HAP-1 (cell line): ENCODE results near the gene OR6S1.
A peak's percentile ranks its signal among the peaks of the same experiment; 100 is the strongest.
"Not testable (repeated sequence)": the region's sequence is repeated elsewhere in the genome, so short reads cannot be mapped to it uniquely, and the experiment has no call there.

Experiments used
- DNase-seq, 2 experiments: peaks; one replicate each; pipeline ENCODE4 v3.0.0-alpha.2; 2016 to 2020; ENCODE audit warnings: low spot score in 2 of 2
- H3K27me3 ChIP-seq: fragments of 250-450 bp; sonication (Bioruptor Pico); 2 replicates; pipeline ENCODE4 v1.5.1; 2020; ENCODE audit warnings: low read depth, mild to moderate bottlenecking, moderate library complexity
- H3K36me3 ChIP-seq: fragments of 250-450 bp; sonication (Bioruptor Pico); replicated peaks from 2 replicates; pipeline ENCODE4 v1.5.1; 2020; ENCODE audit warnings: mild to moderate bottlenecking
- H3K4me1 ChIP-seq: fragments of 250-450 bp; sonication (Bioruptor Pico); 2 replicates; pipeline ENCODE4 v1.5.1; 2020; ENCODE audit warnings: mild to moderate bottlenecking
- H3K4me3 ChIP-seq: fragments of 250-450 bp; sonication (Bioruptor Pico); 2 replicates; pipeline ENCODE4 v1.5.1; 2020; ENCODE audit warnings: mild to moderate bottlenecking, moderate library complexity
- H3K9me3 ChIP-seq: fragments of 250-450 bp; sonication (Bioruptor Pico); 2 replicates; pipeline ENCODE4 v1.5.1; 2020; ENCODE audit warnings: mild to moderate bottlenecking, moderate library complexity
- in situ Hi-C: fragments of 300-500 bp; cut with MboI; formaldehyde crosslinking; loops from 3 replicates; pipeline ENCODE4 v1.14.3; 2020; ENCODE audit warnings: low sequenced_read_pairs, inconsistent platforms, mixed read lengths

OR6S1 gene

GRCh38 chr14:20659813-20660395 lies 18.4 kb upstream of the OR6S1 start:
- Histone ChIP-seq H3K4me3 (no peak overlapping the region), H3K9me3 (no peaks in the 10 kb centered on the region), H3K4me1 (peaks cover 3% of the 10 kb centered on the region; the same call in 1 of the 2 replicates), H3K36me3 (no peaks in the 10 kb centered on the region), H3K27me3 (no peaks in the 10 kb centered on the region)
- in situ Hi-C loops, result no loop called here
- DNase-seq, result no peak

GRCh38 chr14:20659336-20659735 lies 17.8 kb upstream of the OR6S1 start:
- in situ Hi-C loops, result no loop called here
- no peak overlapping the region for H3K4me3 ChIP-seq
- no peaks in the 10 kb centered on the region for H3K27me3 ChIP-seq
- peaks cover 3% of the 10 kb centered on the region; the same call in 1 of the 2 replicates for H3K4me1 ChIP-seq
- H3K36me3 ChIP-seq, result no peaks in the 10 kb centered on the region
- no peak for DNase-seq
- H3K9me3 ChIP-seq, result no peaks in the 10 kb centered on the region

GRCh38 chr14:20658246-20658645 lies 16.8 kb upstream of the OR6S1 start:
- Histone ChIP-seq H3K9me3 (no peaks in the 10 kb centered on the region), H3K36me3 (no peaks in the 10 kb centered on the region), H3K4me1 (no peaks in the 10 kb centered on the region; the same call in 1 of the 2 replicates), H3K4me3 (no peak overlapping the region), H3K27me3 (no peaks in the 10 kb centered on the region)
- in situ Hi-C loops, result no loop called here
- DNase-seq, result no peak

GRCh38 chr14:20657216-20658211 lies 16.0 kb upstream of the OR6S1 start:
- H3K36me3 ChIP-seq, result no peaks in the 10 kb centered on the region
- in situ Hi-C loops, result no loop called here
- no peaks in the 10 kb centered on the region; the same call in 1 of the 2 replicates for H3K4me1 ChIP-seq
- DNase-seq, result peak; percentile 38 to 71
- H3K4me3 ChIP-seq, result no peak overlapping the region
- no peaks in the 10 kb centered on the region for H3K9me3 ChIP-seq
- no peaks in the 10 kb centered on the region for H3K27me3 ChIP-seq

- Histone ChIP-seq H3K9me3 (no peaks in the 10 kb centered on the region), H3K36me3 (no peaks in the 10 kb centered on the region), H3K27me3 (no peaks in the 10 kb centered on the region), H3K4me1 (no peaks in the 10 kb centered on the region; the same call in 1 of the 2 replicates), H3K4me3 (no peak overlapping the region)
- no peak for DNase-seq
- in situ Hi-C loops, result no loop called here
Measured at GRCh38 chr14:20656274-20656673, 14.8 kb upstream of the OR6S1 start.

- no peak overlapping the region for H3K4me3 ChIP-seq
- DNase-seq, result no peak
- no peaks in the 10 kb centered on the region for H3K27me3 ChIP-seq
- no peaks in the 10 kb centered on the region for H3K9me3 ChIP-seq
- no peaks in the 10 kb centered on the region; the same call in 1 of the 2 replicates for H3K4me1 ChIP-seq
- no peaks in the 10 kb centered on the region for H3K36me3 ChIP-seq
- in situ Hi-C loops, result no loop called here
Measured at GRCh38 chr14:20655851-20656250, 14.4 kb upstream of the OR6S1 start.

- peak overlapping the region; percentile 43 for H3K4me3 ChIP-seq
- peak; percentile 80 to 91 for DNase-seq
- no peaks in the 10 kb centered on the region for H3K27me3 ChIP-seq
- H3K9me3 ChIP-seq, result no peaks in the 10 kb centered on the region
- H3K36me3 ChIP-seq, result no peaks in the 10 kb centered on the region
- in situ Hi-C loops, result no loop called here
- no peaks in the 10 kb centered on the region; the same call in 1 of the 2 replicates for H3K4me1 ChIP-seq
Measured at GRCh38 chr14:20652996-20653975, 11.8 kb upstream of the OR6S1 start.

GRCh38 chr14:20645481-20645880 lies 4.0 kb upstream of the OR6S1 start:
- Histone ChIP-seq H3K36me3 (no peaks in the 10 kb centered on the region), H3K9me3 (no peaks in the 10 kb centered on the region), H3K4me3 (no peak overlapping the region), H3K27me3 (peaks cover 8% of the 10 kb centered on the region; the same call in 1 of the 2 replicates), H3K4me1 (no peaks in the 10 kb centered on the region)
- DNase-seq, result no peak
- in situ Hi-C loops, result no loop called here

- H3K4me1 ChIP-seq, result no peaks in the 10 kb centered on the region
- H3K27me3 ChIP-seq, result peaks cover 8% of the 10 kb centered on the region
- H3K36me3 ChIP-seq, result no peaks in the 10 kb centered on the region
- DNase-seq, result no peak
- H3K9me3 ChIP-seq, result no peaks in the 10 kb centered on the region
- in situ Hi-C loops, result no loop called here
- no peak overlapping the region for H3K4me3 ChIP-seq
Measured at GRCh38 chr14:20644520-20644919, 3.0 kb upstream of the OR6S1 start.

- in situ Hi-C loops, H3K36me3 ChIP-seq, H3K4me1 ChIP-seq, H3K9me3 ChIP-seq, H3K4me3 ChIP-seq, DNase-seq: not testable (repeated sequence)
- peaks cover 12% of the 10 kb centered on the region for H3K27me3 ChIP-seq
Measured at GRCh38 chr14:20642755-20643154, 1.3 kb upstream of the OR6S1 start.

GRCh38 chr14:20642182-20642581 lies 691 bp upstream of the OR6S1 start:
- Histone ChIP-seq H3K27me3 (peaks cover 13% of the 10 kb centered on the region), H3K36me3 (no peaks in the 10 kb centered on the region), H3K4me3 (no peak overlapping the region), H3K9me3 (no peaks in the 10 kb centered on the region), H3K4me1 (no peaks in the 10 kb centered on the region)
- in situ Hi-C loops, result no loop called here
- no peak for DNase-seq

GRCh38 chr14:20632831-20633691 lies 8.4 kb downstream of the OR6S1 start:
- Histone ChIP-seq H3K4me1 (peaks cover 4% of the 10 kb centered on the region), H3K4me3 (peak overlapping the region; percentile 53), H3K27me3 (peaks cover 10% of the 10 kb centered on the region), H3K36me3 (no peaks in the 10 kb centered on the region), H3K9me3 (no peaks in the 10 kb centered on the region)
- DNase-seq, result peak; percentile 75 to 88
- in situ Hi-C loops, result loop anchor here (5.0 kb wide), 1 partner anchor 49 kb away; the partner anchor contains the start of gene RNASE4
